SU-DHL-6 (cell line): ENCODE measurements around the gene ITGB1BP1.

Experiments
- H2AFZ ChIP-seq: fragments of 200-600 bp; sonication (generic); 2 replicates; pipeline ENCODE4 v1.6.1; 2014; ENCODE audit warnings: low read depth, mild to moderate bottlenecking, moderate library complexity, mixed read lengths, antibody characterized with exemption, low read length; ENCODE audit not compliant: severe bottlenecking
- H3F3A ChIP-seq: fragments of 200-600 bp; shearing (Covaris generic); 2 replicates; pipeline ENCODE4 v1.6.0; 2016; ENCODE audit warnings: antibody characterized with exemption, mild to moderate bottlenecking; ENCODE audit not compliant: insufficient read depth
- H3K27ac ChIP-seq: fragments of 200-600 bp; sonication (generic); 2 replicates; pipeline ENCODE4 v1.5.1; 2016; ENCODE audit warnings: low read depth, mild to moderate bottlenecking, low read length, moderate library complexity, mixed read lengths
- H3K27me3 ChIP-seq: fragments of 200-600 bp; sonication (generic), shearing (Covaris generic); 2 replicates; pipeline ENCODE4 v1.6.0; 2014; ENCODE audit warnings: mild to moderate bottlenecking, low read length
- H3K36me3 ChIP-seq: fragments of 200-600 bp; sonication (generic); 2 replicates; pipeline ENCODE4 v1.6.1; 2014; ENCODE audit warnings: mild to moderate bottlenecking, low read length, mixed read lengths
- H3K4me2 ChIP-seq: fragments of 300-600, 200-600 bp; shearing (Covaris generic), sonication (generic); 2 replicates; pipeline ENCODE4 v1.6.0; 2014; ENCODE audit warnings: low read length, low read depth, mild to moderate bottlenecking; ENCODE audit not compliant: poor library complexity, severe bottlenecking
- H3K4me3 ChIP-seq: fragments of 200-600 bp; sonication (generic); 2 replicates; pipeline ENCODE4 v1.5.1; 2014; ENCODE audit warnings: antibody characterized with exemption, low read length, mild to moderate bottlenecking, mixed read lengths; ENCODE audit not compliant: insufficient read depth, poor library complexity, severe bottlenecking
- H3K79me2 ChIP-seq: fragments of 200-600 bp; sonication (generic); 2 replicates; pipeline ENCODE4 v1.6.1; 2014; ENCODE audit warnings: mild to moderate bottlenecking, low read length, moderate library complexity; ENCODE audit not compliant: insufficient read depth
- H3K9ac ChIP-seq: fragments of 200-600 bp; sonication (generic); 2 replicates; pipeline ENCODE4 v1.7.0; 2014; ENCODE audit warnings: mild to moderate bottlenecking, low read length
- H3K9me2 ChIP-seq: fragments of 200-600 bp; sonication (generic); replicated peaks from 2 replicates; pipeline ENCODE4 v1.6.1; 2014; ENCODE audit warnings: low read length; ENCODE audit not compliant: insufficient read depth
- H3K9me3 ChIP-seq: fragments of 200-600 bp; sonication (generic); 2 replicates; pipeline ENCODE4 v1.6.1; 2014; ENCODE audit warnings: low read length, mixed read lengths; ENCODE audit not compliant: insufficient read depth
- H4K20me1 ChIP-seq: fragments of 200-600 bp; sonication (generic); 2 replicates; pipeline ENCODE4 v1.6.1; 2014; ENCODE audit warnings: low read depth, mild to moderate bottlenecking, antibody characterized with exemption, low read length, moderate library complexity, mixed read lengths
- EZH2phosphoT487 ChIP-seq: fragments of 200-600 bp; sonication (generic), shearing (Covaris generic); conservative IDR thresholded peaks from 2 replicates; pipeline ENCODE4 v1.6.1; 2018; ENCODE audit warnings: mild to moderate bottlenecking, antibody characterized with exemption, low read length, moderate library complexity, mixed read lengths
- TF ChIP-seq, protein P1 (sequence below): fragments of 200-600 bp; sonication (generic); IDR thresholded peaks from one replicate; pipeline ENCODE4 v1.5.1; 2017; ENCODE audit warnings: antibody characterized with exemption, mild to moderate bottlenecking, low read length, moderate library complexity; ENCODE audit not compliant: insufficient read depth, poor library complexity, severe bottlenecking

The ITGB1BP1 gene

GRCh38 chr2:9360110-9360509 lies 63.2 kb downstream of the ITGB1BP1 start:
- no peaks in the 10 kb centered on the region for H3K36me3 ChIP-seq
- H3K27ac ChIP-seq = no peak overlapping the region
- no peaks in the 10 kb centered on the region for H3K9me2 ChIP-seq
- H3K9me3 ChIP-seq = no peaks in the 10 kb centered on the region
- no peaks in the 10 kb centered on the region for H4K20me1 ChIP-seq
- H3K4me2 ChIP-seq = no peak overlapping the region
- no peak overlapping the region for H3K4me3 ChIP-seq
- H3F3A ChIP-seq = no peaks in the 10 kb centered on the region
- no peak overlapping the region for H2AFZ ChIP-seq
- no peaks in the 10 kb centered on the region for H3K27me3 ChIP-seq
- TF ChIP-seq EZH2phosphoT487 = no peak
- TF ChIP-seq, protein P1, sequence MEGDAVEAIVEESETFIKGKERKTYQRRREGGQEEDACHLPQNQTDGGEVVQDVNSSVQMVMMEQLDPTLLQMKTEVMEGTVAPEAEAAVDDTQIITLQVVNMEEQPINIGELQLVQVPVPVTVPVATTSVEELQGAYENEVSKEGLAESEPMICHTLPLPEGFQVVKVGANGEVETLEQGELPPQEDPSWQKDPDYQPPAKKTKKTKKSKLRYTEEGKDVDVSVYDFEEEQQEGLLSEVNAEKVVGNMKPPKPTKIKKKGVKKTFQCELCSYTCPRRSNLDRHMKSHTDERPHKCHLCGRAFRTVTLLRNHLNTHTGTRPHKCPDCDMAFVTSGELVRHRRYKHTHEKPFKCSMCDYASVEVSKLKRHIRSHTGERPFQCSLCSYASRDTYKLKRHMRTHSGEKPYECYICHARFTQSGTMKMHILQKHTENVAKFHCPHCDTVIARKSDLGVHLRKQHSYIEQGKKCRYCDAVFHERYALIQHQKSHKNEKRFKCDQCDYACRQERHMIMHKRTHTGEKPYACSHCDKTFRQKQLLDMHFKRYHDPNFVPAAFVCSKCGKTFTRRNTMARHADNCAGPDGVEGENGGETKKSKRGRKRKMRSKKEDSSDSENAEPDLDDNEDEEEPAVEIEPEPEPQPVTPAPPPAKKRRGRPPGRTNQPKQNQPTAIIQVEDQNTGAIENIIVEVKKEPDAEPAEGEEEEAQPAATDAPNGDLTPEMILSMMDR = no peak
- no peaks in the 10 kb centered on the region for H3K79me2 ChIP-seq
- no peak overlapping the region for H3K9ac ChIP-seq

DNA sequence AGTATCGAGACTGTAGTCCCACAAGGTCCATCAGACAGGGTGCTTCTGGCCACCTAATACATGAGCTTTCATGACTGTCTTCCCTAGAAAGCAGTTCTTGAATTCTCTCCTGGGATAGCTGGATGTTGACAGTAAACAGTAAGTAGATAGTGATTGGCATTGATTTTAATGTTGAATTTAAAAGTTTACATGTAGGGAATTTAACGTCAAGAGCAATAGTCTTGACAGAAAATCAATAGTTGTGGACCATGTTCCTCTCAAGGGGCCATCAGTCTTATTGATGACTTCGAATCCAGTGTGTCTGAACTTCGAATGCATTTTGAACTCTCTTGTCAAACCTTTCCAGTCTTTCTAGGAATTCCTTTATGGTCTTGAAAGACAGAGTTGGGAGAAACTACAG lies 63.9 kb downstream of the ITGB1BP1 start:
- Histone ChIP-seq H3K9me3 (no peaks in the 10 kb centered on the region), H3K9me2 (no peaks in the 10 kb centered on the region), H3K27ac (no peak overlapping the region), H3K79me2 (no peaks in the 10 kb centered on the region), H3K4me3 (no peak overlapping the region), H3K27me3 (no peaks in the 10 kb centered on the region), H3K36me3 (no peaks in the 10 kb centered on the region), H4K20me1 (no peaks in the 10 kb centered on the region), H3K4me2 (no peak overlapping the region), H3K9ac (no peak overlapping the region), H2AFZ (no peak overlapping the region), H3F3A (no peaks in the 10 kb centered on the region)
- no peak for TF ChIP-seq EZH2phosphoT487
- TF ChIP-seq, protein P1 = no peak

GRCh38 chr2:9358846-9359245 lies 64.5 kb downstream of the ITGB1BP1 start:
- Histone ChIP-seq H3K9me2 (no peaks in the 10 kb centered on the region), H3K4me3 (no peak overlapping the region), H3F3A (no peaks in the 10 kb centered on the region), H3K9ac (no peak overlapping the region), H3K79me2 (no peaks in the 10 kb centered on the region), H4K20me1 (no peaks in the 10 kb centered on the region), H3K27me3 (no peaks in the 10 kb centered on the region), H2AFZ (no peak overlapping the region), H3K27ac (no peak overlapping the region), H3K9me3 (no peaks in the 10 kb centered on the region), H3K36me3 (no peaks in the 10 kb centered on the region), H3K4me2 (no peak overlapping the region)
- TF ChIP-seq, protein P1 = no peak
- TF ChIP-seq EZH2phosphoT487 = no peak
